HepG2 (cell line): Measurements from ENCODE around the gene VPS25. TPM values are rescaled to one million over a fixed set of nuclear protein-coding genes. Genes with fewer than 3 reads are reported as not detected.

Experiments used
- ATF2 ChIP-seq: sonication (generic); formaldehyde crosslinking; IDR thresholded peaks from 2 replicates; pipeline ENCODE4 v1.4.0; 2020; ENCODE audit warnings: missing genetic modification reagents
- CREM ChIP-seq, 2 experiments: sonication (generic) in 1 of 2; formaldehyde crosslinking in 1 of 2; IDR thresholded peaks; 2 replicates each; pipeline versions ENCODE4 v1.4.0 to v1.6.1; 2016 to 2020; ENCODE audit warnings: antibody characterized with exemption in 1 of 2, mild to moderate bottlenecking in 1 of 2, missing genetic modification reagents in 1 of 2
- DNMT3B ChIP-seq: conservative IDR thresholded peaks from 2 replicates; pipeline ENCODE4 v1.6.1; 2016; ENCODE audit warnings: missing biosample characterization, control low read depth
- HMG20B ChIP-seq: conservative IDR thresholded peaks from 2 replicates; pipeline ENCODE4 v1.6.1; 2016; ENCODE audit warnings: missing genetic modification reagents, missing compliant biosample characterization
- SUZ12 ChIP-seq: fragments of 150-350 bp; IDR thresholded peaks from 2 replicates; pipeline ENCODE4 v1.6.1; 2014; ENCODE audit warnings: low read depth, low read length
- TFE3 ChIP-seq: IDR thresholded peaks from 2 replicates; pipeline ENCODE4 v1.6.1; 2016
- THAP11 ChIP-seq: IDR thresholded peaks from 2 replicates; pipeline ENCODE4 v1.6.1; 2016; ENCODE audit warnings: missing biosample characterization, missing genetic modification reagents
- YEATS2 ChIP-seq: sonication (generic); formaldehyde crosslinking; IDR thresholded peaks from 2 replicates; pipeline ENCODE4 v1.4.0; 2020; ENCODE audit warnings: missing genetic modification reagents, borderline replicate concordance
- ZFP90 ChIP-seq: sonication (generic); formaldehyde crosslinking; IDR thresholded peaks from 2 replicates; pipeline ENCODE4 v1.8.0; 2022; ENCODE audit warnings: missing genetic modification reagents, mild to moderate bottlenecking, inconsistent platforms, borderline replicate concordance
- ZNF383 ChIP-seq: sonication (generic); formaldehyde crosslinking; IDR thresholded peaks from 2 replicates; pipeline ENCODE4 v1.4.0; 2020; ENCODE audit warnings: missing genetic modification reagents, mild to moderate bottlenecking, borderline replicate concordance
- ZNF543 ChIP-seq: sonication (generic); formaldehyde crosslinking; IDR thresholded peaks from 2 replicates; pipeline ENCODE4 v1.4.0; 2020; ENCODE audit warnings: mild to moderate bottlenecking, missing genetic modification reagents
- ZNF710 ChIP-seq: sonication (generic); formaldehyde crosslinking; IDR thresholded peaks from 2 replicates; pipeline ENCODE4 v1.5.0; 2020; ENCODE audit warnings: mild to moderate bottlenecking, missing genetic modification reagents, borderline replicate concordance
- polyA plus RNA-seq, 8 experiments: library from polyadenylated mRNA; depleted of rRNA in 3 of 8; stranded (reverse) in 7 of 8; unstranded in 1 of 8; fragments of >200 nt; fragmentation: Illumina TruSeq in 4 of 8; extraction: Trizol in 4 of 8; gene quantifications; 2 replicates each; pipeline versions ENCODE4 v1.2.1 to v1.2.3, GENCODE V29; 2011 to 2016; ENCODE audit warnings: low read depth in 4 of 8, missing spikeins in 1 of 8, mixed read lengths in 1 of 8; ENCODE audit not compliant: insufficient read depth in 1 of 8
- total RNA-seq, 5 experiments: library from RNA; depleted of rRNA; stranded (reverse); fragments of >200 nt; fragmentation: Illumina TruSeq; extraction: Trizol; gene quantifications; 2 replicates each; pipeline ENCODE4 v1.2.3, GENCODE V29; 2016; ENCODE audit warnings: low read depth in 1 of 5
- TF ChIP-seq, protein P1 (sequence below): fragments of 450-650 bp; IDR thresholded peaks from 2 replicates; pipeline ENCODE4 v1.6.1; 2017
- TF ChIP-seq, protein P2 (sequence below): sonication (generic); formaldehyde crosslinking; IDR thresholded peaks from 2 replicates; pipeline ENCODE4 v1.4.0; 2020; ENCODE audit warnings: mild to moderate bottlenecking, missing genetic modification reagents
- TF ChIP-seq, protein P3 (sequence below): sonication (generic); formaldehyde crosslinking; IDR thresholded peaks from 2 replicates; pipeline ENCODE4 v1.8.1; 2022; ENCODE audit warnings: low read depth, mild to moderate bottlenecking, missing genetic modification reagents

The VPS25 gene
- total and polyA plus RNA-seq, 2 of the 13 experiments (the other 11 are each of a cell fraction or from before 2014, with no cell fraction given), result 161 to 249 TPM

DNA sequence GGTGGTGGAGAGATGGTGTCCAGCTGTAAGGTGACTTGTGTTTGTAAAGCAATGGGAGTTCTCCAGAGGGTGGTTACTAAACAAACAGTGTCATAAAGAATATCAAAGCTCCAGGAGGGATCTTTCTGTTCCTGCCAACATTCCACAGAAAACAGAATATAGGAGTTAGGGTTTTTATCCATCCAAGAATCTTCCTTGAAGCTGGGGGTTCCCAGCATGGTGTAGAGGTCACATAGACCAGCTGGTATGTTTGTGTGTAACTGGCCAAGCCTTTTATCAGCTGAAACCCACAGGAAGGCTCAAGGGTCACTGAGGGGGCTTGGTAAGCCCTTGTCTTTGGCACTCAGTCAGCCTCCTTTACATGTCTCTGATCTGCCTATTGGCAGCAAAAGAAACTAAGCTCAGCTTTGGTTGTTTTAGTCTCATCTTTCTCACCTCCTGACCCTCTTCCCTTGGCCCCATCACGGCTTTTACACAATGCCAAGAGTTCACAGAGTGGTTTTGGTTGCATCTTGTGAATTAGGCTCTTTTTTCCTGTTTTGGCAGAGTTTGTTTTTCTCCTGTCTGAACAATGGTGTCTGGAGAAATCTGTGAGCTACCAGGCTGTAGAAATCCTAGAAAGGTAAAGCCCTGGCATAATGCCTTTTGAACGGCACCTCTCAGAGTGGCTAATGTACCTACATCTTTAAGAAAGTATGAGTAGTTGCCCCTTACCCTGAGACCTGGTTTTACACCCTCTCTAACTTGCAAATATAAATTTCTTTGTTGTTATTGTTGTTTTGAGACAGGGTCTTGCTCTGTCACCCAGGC, 30.0 kb downstream of the VPS25 start (continued):
- TF ChIP-seq TFE3 (CRISPR knock-in tag), result no peak
- TF ChIP-seq, protein P1, sequence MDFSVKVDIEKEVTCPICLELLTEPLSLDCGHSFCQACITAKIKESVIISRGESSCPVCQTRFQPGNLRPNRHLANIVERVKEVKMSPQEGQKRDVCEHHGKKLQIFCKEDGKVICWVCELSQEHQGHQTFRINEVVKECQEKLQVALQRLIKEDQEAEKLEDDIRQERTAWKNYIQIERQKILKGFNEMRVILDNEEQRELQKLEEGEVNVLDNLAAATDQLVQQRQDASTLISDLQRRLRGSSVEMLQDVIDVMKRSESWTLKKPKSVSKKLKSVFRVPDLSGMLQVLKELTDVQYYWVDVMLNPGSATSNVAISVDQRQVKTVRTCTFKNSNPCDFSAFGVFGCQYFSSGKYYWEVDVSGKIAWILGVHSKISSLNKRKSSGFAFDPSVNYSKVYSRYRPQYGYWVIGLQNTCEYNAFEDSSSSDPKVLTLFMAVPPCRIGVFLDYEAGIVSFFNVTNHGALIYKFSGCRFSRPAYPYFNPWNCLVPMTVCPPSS, result no peak
- TF ChIP-seq ZFP90 (CRISPR knock-in tag), result no peak
- TF ChIP-seq, protein P2, sequence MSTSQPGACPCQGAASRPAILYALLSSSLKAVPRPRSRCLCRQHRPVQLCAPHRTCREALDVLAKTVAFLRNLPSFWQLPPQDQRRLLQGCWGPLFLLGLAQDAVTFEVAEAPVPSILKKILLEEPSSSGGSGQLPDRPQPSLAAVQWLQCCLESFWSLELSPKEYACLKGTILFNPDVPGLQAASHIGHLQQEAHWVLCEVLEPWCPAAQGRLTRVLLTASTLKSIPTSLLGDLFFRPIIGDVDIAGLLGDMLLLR (CRISPR knock-in tag), result no peak
- TF ChIP-seq ZNF383 (CRISPR knock-in tag), result no peak
- TF ChIP-seq YEATS2 (CRISPR knock-in tag), result peak; percentile 15; the same call in 1 of the 2 replicates
- TF ChIP-seq SUZ12, result no peak
- no peak for TF ChIP-seq ZNF543 (CRISPR knock-in tag)
- TF ChIP-seq CREM (IDR thresholded peaks at IDR 0.05), result peak; percentile 57; the same call in 1 of the 2 replicates
- no peak for TF ChIP-seq CREM (CRISPR knock-in tag; IDR thresholded peaks at IDR 0.05)
- no peak; the same call in 1 of the 2 replicates for TF ChIP-seq ATF2 (CRISPR knock-in tag)
- peak; percentile 80 for TF ChIP-seq THAP11 (CRISPR knock-in tag)
- TF ChIP-seq ZNF710 (CRISPR knock-in tag), result peak; percentile 74; the same call in 1 of the 2 replicates
- TF ChIP-seq, protein P3, sequence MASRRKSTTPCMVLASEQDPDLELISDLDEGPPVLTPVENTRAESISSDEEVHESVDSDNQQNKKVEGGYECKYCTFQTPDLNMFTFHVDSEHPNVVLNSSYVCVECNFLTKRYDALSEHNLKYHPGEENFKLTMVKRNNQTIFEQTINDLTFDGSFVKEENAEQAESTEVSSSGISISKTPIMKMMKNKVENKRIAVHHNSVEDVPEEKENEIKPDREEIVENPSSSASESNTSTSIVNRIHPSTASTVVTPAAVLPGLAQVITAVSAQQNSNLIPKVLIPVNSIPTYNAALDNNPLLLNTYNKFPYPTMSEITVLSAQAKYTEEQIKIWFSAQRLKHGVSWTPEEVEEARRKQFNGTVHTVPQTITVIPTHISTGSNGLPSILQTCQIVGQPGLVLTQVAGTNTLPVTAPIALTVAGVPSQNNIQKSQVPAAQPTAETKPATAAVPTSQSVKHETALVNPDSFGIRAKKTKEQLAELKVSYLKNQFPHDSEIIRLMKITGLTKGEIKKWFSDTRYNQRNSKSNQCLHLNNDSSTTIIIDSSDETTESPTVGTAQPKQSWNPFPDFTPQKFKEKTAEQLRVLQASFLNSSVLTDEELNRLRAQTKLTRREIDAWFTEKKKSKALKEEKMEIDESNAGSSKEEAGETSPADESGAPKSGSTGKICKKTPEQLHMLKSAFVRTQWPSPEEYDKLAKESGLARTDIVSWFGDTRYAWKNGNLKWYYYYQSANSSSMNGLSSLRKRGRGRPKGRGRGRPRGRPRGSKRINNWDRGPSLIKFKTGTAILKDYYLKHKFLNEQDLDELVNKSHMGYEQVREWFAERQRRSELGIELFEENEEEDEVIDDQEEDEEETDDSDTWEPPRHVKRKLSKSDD (CRISPR knock-in tag), result no peak
- no peak for TF ChIP-seq HMG20B (CRISPR knock-in tag)
- no peak for TF ChIP-seq DNMT3B (CRISPR knock-in tag)
